Measurements from ENCODE around the gene B4GALT6.
"Not testable (repeated sequence)": the region's sequence is repeated elsewhere in the genome, so short reads cannot be mapped to it uniquely, and the experiment has no call there.

B4GALT6 gene, protein sequence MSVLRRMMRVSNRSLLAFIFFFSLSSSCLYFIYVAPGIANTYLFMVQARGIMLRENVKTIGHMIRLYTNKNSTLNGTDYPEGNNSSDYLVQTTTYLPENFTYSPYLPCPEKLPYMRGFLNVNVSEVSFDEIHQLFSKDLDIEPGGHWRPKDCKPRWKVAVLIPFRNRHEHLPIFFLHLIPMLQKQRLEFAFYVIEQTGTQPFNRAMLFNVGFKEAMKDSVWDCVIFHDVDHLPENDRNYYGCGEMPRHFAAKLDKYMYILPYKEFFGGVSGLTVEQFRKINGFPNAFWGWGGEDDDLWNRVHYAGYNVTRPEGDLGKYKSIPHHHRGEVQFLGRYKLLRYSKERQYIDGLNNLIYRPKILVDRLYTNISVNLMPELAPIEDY

GRCh38 chr18:31684279-31685096 is at the start of gene B4GALT6:
Gene B4GALT6, minus strand, starts transcription at chr18:31684581. Its CDS starts 155 bp downstream, at chr18:31684426.
- FAIRE-seq, result no peak

- FAIRE-seq, result no peak
Observed at GRCh38 chr18:31731628-31732027, 47.2 kb upstream of the B4GALT6 start.

- not testable (repeated sequence) for FAIRE-seq
Observed at GRCh38 chr18:31729196-31729595, 44.8 kb upstream of the B4GALT6 start.

- no peak for FAIRE-seq
Observed at GRCh38 chr18:31723990-31724711, 39.8 kb upstream of the B4GALT6 start.

GRCh38 chr18:31723639-31723989 is 39.2 kb upstream of the B4GALT6 start:
- no peak for FAIRE-seq

DNA sequence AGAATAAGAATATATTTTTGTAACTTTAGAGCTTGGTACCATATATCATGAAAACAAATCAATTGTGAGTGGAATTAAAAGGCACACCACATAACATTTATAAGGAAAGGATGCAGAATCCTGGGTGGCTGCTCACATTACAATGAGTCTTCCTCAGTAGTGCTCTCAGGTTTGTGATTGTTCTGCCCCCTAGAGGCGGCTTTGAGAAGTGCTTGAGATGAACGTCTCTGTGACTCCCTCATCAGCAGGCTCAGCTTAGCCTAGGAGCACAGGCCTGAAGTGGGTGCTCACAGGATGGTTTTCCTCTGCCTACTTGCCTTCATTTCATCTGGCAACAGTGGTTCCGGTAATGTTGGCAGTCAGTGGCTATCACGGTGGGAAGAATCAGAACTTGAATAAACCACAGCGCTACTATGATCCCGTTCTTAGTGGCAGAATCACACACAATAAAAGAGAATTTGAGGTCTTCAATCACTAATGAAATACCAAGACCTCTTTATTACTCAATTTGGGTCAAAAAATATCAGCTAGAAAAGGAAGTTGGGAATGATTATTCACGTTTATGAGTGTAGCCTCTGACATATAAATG is 38.1 kb upstream of the B4GALT6 start:
- FAIRE-seq, result no peak

DNA sequence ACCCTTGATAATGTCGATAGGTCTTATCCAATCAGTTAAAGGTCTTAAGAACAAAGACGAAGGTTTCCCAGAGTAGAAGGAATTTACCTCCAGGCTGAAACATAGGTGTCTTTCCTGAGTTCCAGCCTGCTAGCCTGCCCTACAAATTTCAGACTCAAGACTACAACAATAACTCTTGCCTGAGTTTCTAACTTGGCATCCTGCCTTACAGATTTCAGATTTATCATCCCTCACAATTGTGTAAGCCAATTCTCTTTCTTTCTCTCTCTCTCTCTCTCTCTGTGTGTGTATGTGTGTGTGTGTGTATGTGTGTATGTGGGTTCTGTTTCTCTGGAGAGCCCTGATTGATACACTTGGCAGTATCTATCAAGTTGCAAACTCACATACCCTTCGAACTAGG is 37.2 kb upstream of the B4GALT6 start:
- FAIRE-seq, result no peak

DNA sequence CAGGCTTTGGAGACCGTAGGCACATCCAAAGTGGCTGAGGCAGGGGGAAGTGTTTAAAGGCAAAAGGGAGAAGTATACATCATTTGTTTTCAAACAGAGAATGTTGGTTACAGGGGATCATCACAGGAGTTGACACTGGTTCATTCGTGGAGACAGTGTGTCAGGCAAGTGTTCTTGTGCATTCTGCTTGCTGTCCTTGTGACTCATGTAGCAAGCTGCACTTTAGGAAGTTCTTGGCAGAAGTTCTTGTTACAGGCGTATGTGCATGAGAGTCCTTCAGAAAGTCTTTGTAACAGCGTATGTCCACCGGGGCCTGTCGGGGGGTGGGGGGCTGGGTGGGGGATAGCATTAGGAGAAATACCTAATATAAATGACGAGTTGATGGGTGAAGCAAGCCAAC is 36.5 kb upstream of the B4GALT6 start:
- no peak for FAIRE-seq

- no peak for FAIRE-seq
Observed at GRCh38 chr18:31719363-31720006, 35.1 kb upstream of the B4GALT6 start.

GRCh38 chr18:31718386-31718785 is 34.0 kb upstream of the B4GALT6 start:
- no peak for FAIRE-seq

DNA sequence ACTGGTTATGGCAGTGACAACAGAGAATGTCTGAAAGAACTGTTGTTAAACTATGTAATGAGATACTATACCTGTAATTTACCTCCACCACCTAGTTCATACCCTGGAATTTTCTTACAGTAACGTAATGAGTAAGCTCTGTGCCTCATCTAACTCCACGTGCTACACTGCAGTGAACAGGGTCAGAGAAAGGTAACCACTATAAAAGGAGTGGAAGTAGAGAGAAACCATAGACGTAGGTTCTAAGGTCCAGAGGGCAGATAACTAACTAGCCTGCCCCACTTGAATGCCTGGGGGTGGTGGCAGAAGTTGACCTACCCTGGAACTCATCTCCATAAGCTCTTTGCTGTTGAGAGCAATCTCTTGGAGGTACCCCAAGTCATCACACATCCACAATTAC is 32.0 kb upstream of the B4GALT6 start:
- no peak for FAIRE-seq

- FAIRE-seq, result no peak
Observed at GRCh38 chr18:31711365-31712172, 27.2 kb upstream of the B4GALT6 start.

- FAIRE-seq, result no peak
Observed at GRCh38 chr18:31710826-31711225, 26.4 kb upstream of the B4GALT6 start.

DNA sequence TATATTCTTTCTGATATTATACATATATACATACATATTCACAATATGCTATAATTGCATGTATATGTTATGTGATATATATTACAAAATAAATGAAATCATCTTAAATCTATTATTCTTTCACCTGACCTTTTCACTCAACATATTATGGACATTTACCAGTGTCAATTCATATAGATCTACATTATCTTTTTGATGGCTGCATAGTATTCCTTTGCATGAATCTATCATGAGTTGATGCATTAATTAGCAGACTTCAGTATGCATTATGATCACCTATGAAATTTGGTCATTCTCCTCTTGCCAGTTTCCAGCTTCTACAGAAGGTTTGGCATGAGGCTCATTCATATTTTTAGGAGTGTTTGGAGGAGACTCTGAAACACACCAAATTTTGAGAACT is 23.4 kb upstream of the B4GALT6 start:
- peak; percentile 5 for FAIRE-seq

- no peak for FAIRE-seq
Observed at GRCh38 chr18:31702449-31702848, 18.1 kb upstream of the B4GALT6 start.

GRCh38 chr18:31701744-31702143 is 17.4 kb upstream of the B4GALT6 start:
- FAIRE-seq, result peak; percentile 83

- FAIRE-seq, result no peak
Observed at GRCh38 chr18:31700990-31701389, 16.6 kb upstream of the B4GALT6 start.

GRCh38 chr18:31697351-31698298 is 13.2 kb upstream of the B4GALT6 start:
- FAIRE-seq, result no peak

GRCh38 chr18:31695989-31696388 is 11.6 kb upstream of the B4GALT6 start:
- FAIRE-seq, result no peak

DNA sequence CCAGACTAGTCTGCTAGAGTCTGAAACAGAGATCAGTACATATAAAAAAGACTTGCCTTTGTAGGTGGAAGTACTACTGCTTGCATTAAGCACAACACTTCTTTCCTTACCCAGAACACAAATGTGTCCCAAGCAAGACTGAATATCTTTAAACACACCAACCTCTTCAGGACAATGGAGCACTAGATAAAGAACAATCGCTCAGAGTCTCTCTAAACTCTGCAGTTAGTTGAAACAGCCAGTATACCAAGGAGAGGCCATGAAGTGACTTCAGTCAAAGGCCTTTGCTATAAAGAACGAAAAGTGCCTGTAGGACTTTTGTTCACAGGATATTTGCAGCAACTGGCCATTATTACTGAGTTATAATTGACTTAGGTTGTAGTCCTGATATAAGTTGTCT is 9.9 kb upstream of the B4GALT6 start:
- no peak for FAIRE-seq
